Pancreas (tissue), 10 donors: Measurements from ENCODE around the gene MACROD1. TPM values are rescaled to one million over a fixed set of nuclear protein-coding genes. Genes with fewer than 3 reads are reported as not detected.

Source experiments
- ATAC-seq, 4 donors: fragments of 200-7000 bp; cut with Tn5 transposase; one replicate each; pipeline versions ENCODE4 v1.8.0 to v1.9.1; 2020; ENCODE audit warnings: mild to moderate bottlenecking in 4 of 4, moderate library complexity in 4 of 4
- DNase-seq, 6 donors: peaks; one replicate each; pipeline ENCODE4 v3.0.0-alpha.2; 2020
- FAIRE-seq: peaks from 2 replicates; lab custom pipeline; 2012; peaks lifted over from hg19 to GRCh38; lab: Jason Lieb, UNC
- H3K27ac ChIP-seq, 4 donors: fragments of 200-600 bp; sonication (generic); 1 replicate in 3 of 4; 2 replicates in 1 of 4; pipeline versions ENCODE4 v1.5.0 to v1.8.0; 2020
- H3K27me3 ChIP-seq, 4 donors: fragments of 200-600 bp; one replicate each; pipeline ENCODE4 v1.8.0; 2021
- H3K36me3 ChIP-seq, 3 donors: fragments of 200-600 bp; sonication (generic) in 1 of 3; one replicate each; pipeline versions ENCODE4 v1.5.0 to v1.8.0; 2020 to 2021
- H3K4me1 ChIP-seq, 3 donors: fragments of 200-600 bp; one replicate each; pipeline ENCODE4 v1.8.0; 2021
- H3K4me3 ChIP-seq, 4 donors: fragments of 200-600 bp; sonication (generic) in 2 of 4; one replicate each; pipeline versions ENCODE4 v1.5.0 to v1.8.0; 2020 to 2021
- H3K9me3 ChIP-seq, 4 donors: fragments of 200-600 bp; one replicate each; pipeline ENCODE4 v1.8.0; 2021
- WGBS, 2 donors: extraction: QIAGEN DNeasy Blood & Tissue Kit; methylation state at CpG; one replicate each; pipeline ENCODE4 v1.1.7; 2013; 5-methylcytosine and 5-hydroxymethylcytosine counted together
- intact Hi-C, 3 donors: fragments of 100-400 bp; cut with DNase I; formaldehyde crosslinking; loops; one replicate each; pipeline versions ENCODE4 v1.11.1 to v1.14.2; 2022
- polyA plus RNA-seq, 2 donors: library from polyadenylated mRNA; stranded (reverse); fragments of 200-250 nt; gene quantifications; one replicate each; pipeline ENCODE4 v1.2.3, GENCODE V29; 2013
- total RNA-seq, 6 donors: library from RNA; stranded (reverse); fragmentation: NEBNext Ultra II Directional in 4 of 6; extraction: Animal tissue kit (Norgen Biotek cat#: 25700) in 4 of 6; gene quantifications; one replicate each; pipeline versions ENCODE4 v1.2.1 to v1.2.4, GENCODE V29; 2021 to 2023
- TF ChIP-seq, protein P1 (sequence below), 4 donors: fragments of 200-600 bp; sonication (generic) in 3 of 4; IDR thresholded peaks; one replicate each; pipeline versions ENCODE4 v1.5.0 to v1.8.0; 2021; ENCODE audit warnings: antibody characterized with exemption in 4 of 4
- donor health status: healthy with polysubstance abuse.
- donor health status: DM: no; HTN: no; CAD: no; lungs with moderate emphysema.
- donor health status: DM: no; HTN: no; CAD: no.
- donor health status: control.
- donor health status: control.
- donor health status: Bipolar disorder and iron deficiency.
- donor health status: DM: yes; HTN: yes; CAD: no.
- donor health status: DM: no; HTN: no; CAD: no.
- donor health status: DM: no; HTN: no; CAD: no.
- donor health status: DM: yes; HTN: yes; CAD: no.

MACROD1 gene
- total and polyA plus RNA-seq, 8 donors = 26.0 to 126 (median 34.8) TPM

DNA sequence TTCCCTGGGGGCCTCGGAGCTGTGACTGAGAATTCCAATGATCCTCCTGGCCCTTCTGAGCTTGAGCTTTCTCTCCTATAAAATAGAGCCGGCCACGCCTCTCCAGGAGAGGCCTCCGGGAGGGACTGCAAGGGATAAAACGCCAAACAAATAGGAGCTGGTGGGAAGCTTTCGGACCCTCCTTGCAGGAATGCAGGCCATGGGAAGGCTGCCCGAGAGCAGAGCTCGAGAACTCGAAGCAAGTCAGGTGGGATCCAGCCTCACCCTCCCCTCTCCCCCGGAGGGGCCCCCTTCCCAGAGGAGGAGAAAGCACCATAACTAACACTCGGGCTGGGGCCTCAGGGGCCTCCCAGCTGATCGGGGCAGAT is 95.6 kb downstream of the MACROD1 start:
- Histone ChIP-seq H3K36me3 (no peaks in the 10 kb centered on the region), H3K9me3 (no peaks in the 10 kb centered on the region), H3K4me1 (no peaks in the 10 kb centered on the region), H3K4me3 (no peak overlapping the region), H3K27me3 (no peaks in the 10 kb centered on the region), H3K27ac (no peak overlapping the region)
- TF ChIP-seq, protein P1, sequence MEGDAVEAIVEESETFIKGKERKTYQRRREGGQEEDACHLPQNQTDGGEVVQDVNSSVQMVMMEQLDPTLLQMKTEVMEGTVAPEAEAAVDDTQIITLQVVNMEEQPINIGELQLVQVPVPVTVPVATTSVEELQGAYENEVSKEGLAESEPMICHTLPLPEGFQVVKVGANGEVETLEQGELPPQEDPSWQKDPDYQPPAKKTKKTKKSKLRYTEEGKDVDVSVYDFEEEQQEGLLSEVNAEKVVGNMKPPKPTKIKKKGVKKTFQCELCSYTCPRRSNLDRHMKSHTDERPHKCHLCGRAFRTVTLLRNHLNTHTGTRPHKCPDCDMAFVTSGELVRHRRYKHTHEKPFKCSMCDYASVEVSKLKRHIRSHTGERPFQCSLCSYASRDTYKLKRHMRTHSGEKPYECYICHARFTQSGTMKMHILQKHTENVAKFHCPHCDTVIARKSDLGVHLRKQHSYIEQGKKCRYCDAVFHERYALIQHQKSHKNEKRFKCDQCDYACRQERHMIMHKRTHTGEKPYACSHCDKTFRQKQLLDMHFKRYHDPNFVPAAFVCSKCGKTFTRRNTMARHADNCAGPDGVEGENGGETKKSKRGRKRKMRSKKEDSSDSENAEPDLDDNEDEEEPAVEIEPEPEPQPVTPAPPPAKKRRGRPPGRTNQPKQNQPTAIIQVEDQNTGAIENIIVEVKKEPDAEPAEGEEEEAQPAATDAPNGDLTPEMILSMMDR (IDR thresholded peaks at IDR 0.05) = no peak
- FAIRE-seq = no peak
- ATAC-seq = no peak
- 88 to 93% methylated on average over 12 of the region's 12 CpGs for WGBS, 2 donors
- intact Hi-C loops = no loop called here
- no peak for DNase-seq

DNA sequence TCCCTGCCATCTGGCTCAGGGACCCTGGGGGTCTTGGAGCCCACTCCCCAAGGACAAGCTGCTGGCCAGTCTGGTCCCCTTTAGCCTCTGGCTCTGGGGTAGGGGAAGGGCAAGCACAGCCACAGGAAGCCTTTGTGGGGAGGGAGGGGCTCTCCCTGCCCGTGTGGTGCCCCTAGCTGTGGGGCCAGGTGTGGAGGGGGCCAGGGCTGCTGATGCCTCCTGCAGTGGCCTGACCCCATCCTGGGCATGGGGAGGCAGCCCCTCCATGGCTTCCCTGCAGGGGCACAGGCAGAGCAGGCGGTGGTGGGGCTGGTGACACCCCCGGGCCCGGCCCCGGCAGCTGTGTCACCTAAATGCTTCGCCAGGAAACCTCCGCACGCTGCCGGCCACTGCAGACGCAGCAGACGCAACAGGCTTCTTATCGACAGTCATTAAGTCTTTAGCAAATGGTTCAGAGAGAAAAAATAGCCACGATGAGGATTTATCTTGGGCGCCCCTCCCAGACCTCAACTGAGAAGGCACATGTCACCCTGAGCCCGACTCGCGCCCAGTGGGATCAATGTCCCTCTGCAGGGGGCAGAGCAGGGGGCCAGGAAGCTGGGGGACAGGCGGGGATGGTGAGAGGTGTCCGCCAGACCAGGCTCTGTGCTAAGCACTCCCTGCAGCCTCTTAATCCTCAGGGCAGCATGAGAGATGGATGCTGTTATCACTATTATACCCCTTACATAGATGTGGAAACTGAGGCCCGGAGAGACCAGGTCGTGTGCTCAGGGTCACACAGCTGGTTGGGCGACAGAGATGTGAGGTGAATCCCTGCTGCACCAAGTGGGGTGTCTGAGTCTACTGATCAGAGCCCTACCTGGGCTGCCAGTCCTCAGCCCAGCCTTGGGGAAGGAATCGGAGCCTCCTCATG is 96.3 kb downstream of the MACROD1 start:
- Histone ChIP-seq H3K4me1 (no peaks in the 10 kb centered on the region), H3K4me3 (no peak overlapping the region), H3K27ac (no peak overlapping the region), H3K27me3 (no peaks in the 10 kb centered on the region), H3K36me3 (no peaks in the 10 kb centered on the region), H3K9me3 (no peaks in the 10 kb centered on the region)
- DNase-seq (no peak), ATAC-seq (no peak), FAIRE-seq (no peak)
- intact Hi-C loops = loop anchor here in 1 of 3 donors (10.0 kb wide), 1 partner anchor 65 kb away; no protein-coding TSS in a partner anchor
- 88% methylated on average over 22 to 23 of the region's 23 CpGs for WGBS, 2 donors
- TF ChIP-seq, protein P1 (IDR thresholded peaks at IDR 0.05) = no peak

DNA sequence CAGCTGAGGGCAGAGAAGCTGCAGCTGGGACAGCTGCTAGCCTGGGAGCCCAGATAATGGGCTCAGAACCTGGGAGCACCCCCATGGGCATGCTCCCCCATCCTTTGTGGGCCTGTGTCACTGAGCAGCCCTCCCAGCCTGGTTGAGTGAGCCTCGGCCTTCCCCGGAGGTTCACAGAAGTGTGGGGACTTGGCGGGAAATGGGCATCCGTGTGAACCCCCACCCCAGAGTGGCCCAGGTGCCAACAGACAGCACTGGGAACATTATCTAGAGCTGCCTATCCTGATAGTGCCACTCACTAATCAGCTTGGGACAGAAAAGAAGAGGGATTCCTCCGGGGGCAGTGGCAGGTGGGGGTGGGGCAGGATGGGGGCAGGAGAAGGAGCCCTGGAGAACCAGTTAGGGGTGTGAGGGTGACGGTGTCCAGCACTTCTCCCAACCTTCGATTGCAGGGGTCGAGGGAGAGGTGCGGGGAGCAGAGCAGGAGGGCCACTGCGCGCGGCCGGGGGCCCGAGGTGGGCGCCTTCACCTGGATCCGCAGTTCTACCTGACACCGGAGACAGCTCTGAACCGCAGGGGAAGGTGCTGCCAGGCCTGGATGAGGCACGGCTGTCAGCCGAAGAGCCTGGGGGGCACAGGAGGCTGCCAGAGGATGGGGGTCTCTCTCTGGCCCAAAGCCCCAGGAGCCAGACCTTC is 97.1 kb downstream of the MACROD1 start:
- FAIRE-seq = no peak
- Histone ChIP-seq H3K27me3 (no peaks in the 10 kb centered on the region), H3K4me3 (no peak overlapping the region), H3K27ac (no peak overlapping the region), H3K4me1 (no peaks in the 10 kb centered on the region), H3K36me3 (no peaks in the 10 kb centered on the region), H3K9me3 (no peaks in the 10 kb centered on the region)
- TF ChIP-seq, protein P1 (IDR thresholded peaks at IDR 0.05) = no peak
- intact Hi-C loops = loop anchor here in 1 of 3 donors (10.0 kb wide), 1 partner anchor 64 kb away; no protein-coding TSS in a partner anchor
- DNase-seq = no peak
- ATAC-seq = no peak
- WGBS, 2 donors = 92 to 95% methylated on average over 19 to 20 of the region's 20 CpGs

DNA sequence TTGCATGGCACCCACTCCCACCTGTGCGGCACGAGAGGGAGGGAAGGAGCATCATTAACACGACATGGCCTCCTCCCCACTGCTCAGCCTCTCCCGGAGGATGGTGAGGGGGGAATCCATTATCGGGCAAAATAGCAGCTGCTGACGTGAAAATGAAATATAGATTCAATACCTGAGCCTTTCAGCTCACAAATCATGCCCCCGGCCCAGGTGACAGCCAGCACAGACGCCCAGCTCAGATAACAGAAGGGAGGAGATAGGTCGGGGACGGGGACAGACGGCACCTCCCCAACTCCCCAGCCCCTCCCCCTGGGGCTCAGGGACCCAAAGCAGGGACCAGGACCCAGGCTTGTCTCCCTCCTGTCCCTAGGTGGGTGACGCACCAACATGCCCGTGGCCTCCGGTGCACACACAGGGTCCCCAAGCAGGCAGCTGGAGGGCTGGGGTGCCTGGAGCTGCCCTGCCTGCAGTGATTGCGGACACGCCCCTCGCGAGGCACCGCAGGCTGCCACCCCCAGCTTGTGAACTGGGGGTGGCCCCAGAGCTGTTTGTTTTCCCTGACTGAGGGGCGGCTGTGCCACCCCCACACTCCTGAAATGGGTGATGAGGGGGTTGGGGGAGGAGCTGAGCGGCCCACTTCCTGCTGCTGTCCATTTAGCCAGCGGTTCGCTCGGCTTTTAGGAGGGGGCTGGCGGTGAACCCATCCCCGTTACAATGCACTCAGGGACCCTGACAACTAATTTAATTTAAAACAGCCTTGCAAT is 98.5 kb downstream of the MACROD1 start:
- no peak for ATAC-seq
- Histone ChIP-seq H3K27me3 (no peaks in the 10 kb centered on the region), H3K27ac (no peak overlapping the region), H3K4me1 (no peaks in the 10 kb centered on the region), H3K4me3 (no peak overlapping the region), H3K36me3 (no peaks in the 10 kb centered on the region), H3K9me3 (no peaks in the 10 kb centered on the region)
- intact Hi-C loops = loop anchor here in 1 of 3 donors (10.0 kb wide), 1 partner anchor 63 kb away; no protein-coding TSS in a partner anchor
- no peak for FAIRE-seq
- TF ChIP-seq, protein P1 (IDR thresholded peaks at IDR 0.05) = no peak
- no peak for DNase-seq
- 83 to 90% methylated on average over 25 to 26 of the region's 26 CpGs for WGBS, 2 donors
